ENCODE data around the gene ITGB1BP1. TPM values are rescaled to one million over a fixed set of nuclear protein-coding genes. Genes with fewer than 3 reads are reported as not detected.

ITGB1BP1 gene
- polyA plus RNA-seq, 2 donors, result 47.9 to 48.3 TPM

DNA sequence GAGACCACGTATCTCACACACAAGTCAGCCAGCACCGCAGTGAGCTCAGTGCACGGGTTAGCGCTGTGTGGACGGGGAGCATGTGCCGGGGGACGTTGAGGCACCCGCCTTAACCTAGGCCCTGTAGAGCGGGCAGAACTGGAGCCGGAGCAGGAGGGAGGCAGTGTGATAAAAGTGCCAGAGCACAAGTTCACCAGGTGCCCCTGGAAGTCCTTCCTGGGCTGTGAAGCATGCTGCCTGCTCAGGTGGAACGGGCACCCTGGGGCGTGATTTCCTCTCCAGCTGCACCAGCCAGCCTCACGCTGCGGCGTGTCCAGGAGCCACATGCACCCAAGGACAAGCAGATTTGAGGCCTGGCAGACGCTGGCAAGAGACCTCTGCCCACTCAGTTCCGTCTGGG, 50.3 kb downstream of the ITGB1BP1 start:
- Histone ChIP-seq H3K27me3 (ENCODE audit: control insufficient read depth in 1 of 2, insufficient read depth in 2 of 2, low read length in 2 of 2) (no peaks in the 10 kb centered on the region), H3K4me3 (ENCODE audit: low read depth in 1 of 2, low read length in 2 of 2) (no peak overlapping the region), H3K9me3 (ENCODE audit: control insufficient read depth in 2 of 2, insufficient read depth in 1 of 2, low read depth in 1 of 2, low read length in 1 of 2) (no peaks in the 10 kb centered on the region), H3K27ac (ENCODE audit: low read depth in 2 of 2, low read length in 1 of 2) (no peak overlapping the region), H3K4me1 (ENCODE audit: control insufficient read depth in 2 of 2, insufficient read depth in 2 of 2, low read length in 1 of 2) (no peaks in the 10 kb centered on the region), H3K36me3 (ENCODE audit: control insufficient read depth in 2 of 2, insufficient read depth in 2 of 2, low read length in 1 of 2) (peaks cover 0 to 3% of the 10 kb centered on the region in 2 donors)
- 94 to 95% methylated on average over 17 of the region's 17 CpGs for WGBS, 2 donors

DNA sequence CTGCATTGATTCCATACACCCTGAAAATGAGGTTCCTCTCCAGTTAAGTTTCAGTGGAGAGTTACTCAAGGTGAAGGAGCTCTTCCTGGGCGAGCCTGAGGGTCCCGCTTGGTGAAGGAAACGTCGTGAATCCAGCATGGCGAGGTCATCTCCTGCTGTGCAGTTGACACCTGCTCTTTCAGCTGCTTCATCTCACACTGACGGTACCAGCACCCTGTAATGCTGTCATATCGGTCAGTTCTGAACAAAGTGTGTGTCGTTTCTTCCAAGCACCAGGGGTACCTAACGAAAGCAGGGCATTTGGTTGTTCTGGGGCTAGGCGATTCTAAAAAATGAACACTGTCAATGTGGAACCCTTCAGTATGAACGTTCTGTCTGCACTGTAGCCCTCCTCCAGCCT, 52.6 kb downstream of the ITGB1BP1 start:
- no peaks in the 10 kb centered on the region for H3K9me3 ChIP-seq (ENCODE audit: control insufficient read depth in 2 of 2, insufficient read depth in 1 of 2, low read depth in 1 of 2, low read length in 1 of 2)
- WGBS, 2 donors, result 90 to 91% methylated on average over 11 of the region's 11 CpGs
- H3K27me3 ChIP-seq (ENCODE audit: control insufficient read depth in 1 of 2, insufficient read depth in 2 of 2, low read length in 2 of 2), result no peaks in the 10 kb centered on the region
- H3K27ac ChIP-seq (ENCODE audit: low read depth in 2 of 2, low read length in 1 of 2), result no peak overlapping the region
- H3K36me3 ChIP-seq (ENCODE audit: control insufficient read depth in 2 of 2, insufficient read depth in 2 of 2, low read length in 1 of 2), result peaks cover 0 to 10% of the 10 kb centered on the region in 2 donors
- no peaks in the 10 kb centered on the region for H3K4me1 ChIP-seq (ENCODE audit: control insufficient read depth in 2 of 2, insufficient read depth in 2 of 2, low read length in 1 of 2)
- no peak overlapping the region for H3K4me3 ChIP-seq (ENCODE audit: low read depth in 1 of 2, low read length in 2 of 2)

DNA sequence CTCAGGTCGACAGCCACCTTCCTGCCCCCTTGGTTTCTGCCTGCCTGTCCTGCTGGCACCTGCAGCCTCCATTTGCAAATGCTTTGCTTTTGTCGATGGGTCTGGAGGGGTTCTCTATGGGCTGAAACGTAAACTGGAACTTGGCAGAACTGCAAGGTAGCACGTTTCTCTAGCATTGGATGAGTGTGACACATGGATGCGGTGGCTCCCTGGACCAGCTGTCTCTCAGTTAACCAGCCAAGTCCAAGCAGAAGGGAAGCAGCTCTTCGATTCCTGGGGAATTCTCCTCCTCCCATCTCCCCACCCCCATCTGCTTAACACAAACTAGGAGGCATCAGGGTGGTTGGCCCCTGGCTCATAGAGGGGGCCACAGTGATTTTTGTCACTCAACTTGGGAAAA, 57.3 kb downstream of the ITGB1BP1 start:
- no peak overlapping the region for H3K4me3 ChIP-seq (ENCODE audit: low read depth in 1 of 2, low read length in 2 of 2)
- H3K9me3 ChIP-seq (ENCODE audit: control insufficient read depth in 2 of 2, insufficient read depth in 1 of 2, low read depth in 1 of 2, low read length in 1 of 2), result no peaks in the 10 kb centered on the region
- no peak overlapping the region for H3K27ac ChIP-seq (ENCODE audit: low read depth in 2 of 2, low read length in 1 of 2)
- WGBS, 2 donors, result 81 to 86% methylated on average over 6 of the region's 6 CpGs
- H3K4me1 ChIP-seq (ENCODE audit: control insufficient read depth in 2 of 2, insufficient read depth in 2 of 2, low read length in 1 of 2), result no peaks in the 10 kb centered on the region
- H3K36me3 ChIP-seq (ENCODE audit: control insufficient read depth in 2 of 2, insufficient read depth in 2 of 2, low read length in 1 of 2), result peaks cover 0 to 10% of the 10 kb centered on the region in 2 donors
- no peaks in the 10 kb centered on the region for H3K27me3 ChIP-seq (ENCODE audit: control insufficient read depth in 1 of 2, insufficient read depth in 2 of 2, low read length in 2 of 2)

DNA sequence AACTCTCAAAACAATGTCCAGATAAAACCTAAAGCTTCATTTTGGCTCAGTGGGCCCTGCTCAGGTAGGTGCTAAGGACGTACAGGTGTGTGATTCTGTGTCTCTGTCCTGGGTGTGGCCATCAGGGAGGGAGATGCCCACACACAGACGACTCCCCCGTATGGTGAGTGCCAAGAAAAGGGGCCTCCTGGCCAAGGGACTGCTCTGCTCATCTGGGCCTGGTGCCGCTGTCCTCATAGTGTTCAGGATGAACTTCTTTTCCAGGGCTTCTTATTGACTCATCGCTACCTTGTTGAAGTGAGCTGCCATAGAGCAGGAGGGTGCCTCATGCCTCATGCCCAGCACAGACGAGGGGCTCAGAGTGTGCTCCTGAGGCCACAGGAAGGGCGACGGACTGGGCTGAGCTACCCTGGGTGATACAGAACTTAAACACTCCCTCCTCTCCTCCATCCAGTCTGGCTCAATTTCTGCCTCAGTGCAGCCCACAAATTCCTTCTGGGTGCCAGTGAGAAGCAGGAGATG, 57.8 kb downstream of the ITGB1BP1 start:
- WGBS, 2 donors, result 84 to 85% methylated on average over 8 of the region's 8 CpGs
- Histone ChIP-seq H3K4me1 (ENCODE audit: control insufficient read depth in 2 of 2, insufficient read depth in 2 of 2, low read length in 1 of 2) (no peaks in the 10 kb centered on the region), H3K9me3 (ENCODE audit: control insufficient read depth in 2 of 2, insufficient read depth in 1 of 2, low read depth in 1 of 2, low read length in 1 of 2) (no peaks in the 10 kb centered on the region), H3K27ac (ENCODE audit: low read depth in 2 of 2, low read length in 1 of 2) (no peak overlapping the region), H3K36me3 (ENCODE audit: control insufficient read depth in 2 of 2, insufficient read depth in 2 of 2, low read length in 1 of 2) (peaks cover 0 to 9% of the 10 kb centered on the region in 2 donors), H3K4me3 (ENCODE audit: low read depth in 1 of 2, low read length in 2 of 2) (no peak overlapping the region), H3K27me3 (ENCODE audit: control insufficient read depth in 1 of 2, insufficient read depth in 2 of 2, low read length in 2 of 2) (no peaks in the 10 kb centered on the region)

DNA sequence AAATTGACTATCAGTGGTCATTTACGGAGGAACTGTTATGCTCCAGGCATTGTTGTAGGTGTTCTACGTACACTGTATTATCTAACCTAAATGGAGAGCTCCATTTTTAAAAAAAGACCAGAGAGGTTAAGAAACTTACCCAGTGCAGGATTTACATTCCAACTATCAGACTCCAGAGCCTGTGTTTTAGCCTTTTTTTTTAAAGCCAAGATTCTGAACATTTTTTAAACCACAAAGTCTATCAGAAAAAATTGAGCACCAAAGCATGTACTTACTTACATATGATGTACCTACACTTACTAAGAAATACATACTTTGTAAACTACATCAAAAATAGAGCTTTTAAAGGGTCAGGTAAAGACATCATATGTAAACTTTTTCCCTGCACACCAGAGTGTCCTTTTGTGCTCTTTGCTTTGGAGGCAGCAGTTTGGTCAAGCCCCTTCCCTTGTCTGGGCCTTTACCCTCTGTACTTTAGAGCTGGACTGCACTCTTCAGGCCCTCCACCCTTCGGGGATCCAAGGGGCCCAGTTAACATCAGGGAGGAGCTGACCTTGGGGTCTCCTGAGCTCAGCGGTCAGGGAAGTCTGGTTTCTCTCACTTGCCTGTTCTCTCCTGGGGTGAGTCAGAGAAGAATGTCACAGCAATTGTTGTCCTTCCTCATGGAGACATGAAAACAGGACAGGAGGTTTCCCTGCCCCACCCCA, 58.4 kb downstream of the ITGB1BP1 start:
- H3K9me3 ChIP-seq (ENCODE audit: control insufficient read depth in 2 of 2, insufficient read depth in 1 of 2, low read depth in 1 of 2, low read length in 1 of 2), result no peaks in the 10 kb centered on the region
- H3K4me3 ChIP-seq (ENCODE audit: low read depth in 1 of 2, low read length in 2 of 2), result no peak overlapping the region
- H3K27me3 ChIP-seq (ENCODE audit: control insufficient read depth in 1 of 2, insufficient read depth in 2 of 2, low read length in 2 of 2), result no peaks in the 10 kb centered on the region
- peaks cover 0 to 7% of the 10 kb centered on the region in 2 donors for H3K36me3 ChIP-seq (ENCODE audit: control insufficient read depth in 2 of 2, insufficient read depth in 2 of 2, low read length in 1 of 2)
- WGBS, 2 donors, result 72 to 80% methylated on average over 4 of the region's 4 CpGs
- H3K27ac ChIP-seq (ENCODE audit: low read depth in 2 of 2, low read length in 1 of 2), result no peak overlapping the region
- H3K4me1 ChIP-seq (ENCODE audit: control insufficient read depth in 2 of 2, insufficient read depth in 2 of 2, low read length in 1 of 2), result no peaks in the 10 kb centered on the region

DNA sequence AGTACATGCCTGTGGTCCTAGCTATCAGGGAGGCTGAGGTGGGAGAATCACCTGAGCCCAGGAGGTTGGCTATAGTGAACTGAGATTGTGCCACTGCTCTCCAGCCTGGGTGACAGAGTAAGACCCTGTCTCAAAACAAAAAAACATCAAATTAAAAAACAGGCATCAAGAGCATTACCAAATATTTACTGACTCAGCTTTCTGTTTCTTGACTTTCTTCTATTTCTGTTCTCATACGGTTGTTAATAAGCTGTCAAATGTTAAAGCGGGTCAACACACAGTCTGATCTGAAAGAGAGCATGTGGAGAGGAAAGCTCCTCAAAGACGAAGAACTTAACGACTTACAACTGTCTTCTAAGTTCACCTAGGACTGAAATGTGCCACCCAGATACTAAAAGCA, 59.0 kb downstream of the ITGB1BP1 start:
- Histone ChIP-seq H3K4me1 (ENCODE audit: control insufficient read depth in 2 of 2, insufficient read depth in 2 of 2, low read length in 1 of 2) (no peaks in the 10 kb centered on the region), H3K27me3 (ENCODE audit: control insufficient read depth in 1 of 2, insufficient read depth in 2 of 2, low read length in 2 of 2) (no peaks in the 10 kb centered on the region), H3K27ac (ENCODE audit: low read depth in 2 of 2, low read length in 1 of 2) (no peak overlapping the region), H3K36me3 (ENCODE audit: control insufficient read depth in 2 of 2, insufficient read depth in 2 of 2, low read length in 1 of 2) (peaks cover 0 to 7% of the 10 kb centered on the region in 2 donors), H3K9me3 (ENCODE audit: control insufficient read depth in 2 of 2, insufficient read depth in 1 of 2, low read depth in 1 of 2, low read length in 1 of 2) (no peaks in the 10 kb centered on the region), H3K4me3 (ENCODE audit: low read depth in 1 of 2, low read length in 2 of 2) (no peak overlapping the region)
- WGBS, 2 donors, result 87 to 93% methylated on average over 4 of the region's 4 CpGs

DNA sequence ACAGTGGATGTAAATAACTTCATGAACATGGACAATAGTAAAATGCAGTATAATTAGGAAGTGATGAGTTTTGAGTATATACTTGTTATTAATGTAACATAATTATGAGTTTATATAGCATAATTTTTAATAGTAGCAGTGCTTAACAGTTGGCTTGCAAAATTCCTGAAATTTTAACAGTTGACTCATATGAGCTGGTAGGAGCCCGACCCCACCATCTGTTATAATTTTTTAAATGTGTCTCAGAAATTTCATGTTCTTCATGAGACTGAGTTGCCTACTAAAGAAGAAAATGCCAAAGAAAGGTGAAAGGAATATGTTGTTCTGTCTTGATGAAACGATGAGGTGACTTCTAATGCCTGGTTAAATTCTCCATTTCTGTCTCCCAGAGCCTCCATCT, 62.6 kb downstream of the ITGB1BP1 start:
- Histone ChIP-seq H3K27me3 (ENCODE audit: control insufficient read depth in 1 of 2, insufficient read depth in 2 of 2, low read length in 2 of 2) (no peaks in the 10 kb centered on the region), H3K4me3 (ENCODE audit: low read depth in 1 of 2, low read length in 2 of 2) (no peak overlapping the region), H3K9me3 (ENCODE audit: control insufficient read depth in 2 of 2, insufficient read depth in 1 of 2, low read depth in 1 of 2, low read length in 1 of 2) (no peaks in the 10 kb centered on the region), H3K4me1 (ENCODE audit: control insufficient read depth in 2 of 2, insufficient read depth in 2 of 2, low read length in 1 of 2) (no peaks in the 10 kb centered on the region), H3K27ac (ENCODE audit: low read depth in 2 of 2, low read length in 1 of 2) (no peak overlapping the region), H3K36me3 (ENCODE audit: control insufficient read depth in 2 of 2, insufficient read depth in 2 of 2, low read length in 1 of 2) (peaks cover 0 to 3% of the 10 kb centered on the region in 2 donors)
- WGBS, 2 donors, result 79 to 91% methylated on average over 2 of the region's 2 CpGs

DNA sequence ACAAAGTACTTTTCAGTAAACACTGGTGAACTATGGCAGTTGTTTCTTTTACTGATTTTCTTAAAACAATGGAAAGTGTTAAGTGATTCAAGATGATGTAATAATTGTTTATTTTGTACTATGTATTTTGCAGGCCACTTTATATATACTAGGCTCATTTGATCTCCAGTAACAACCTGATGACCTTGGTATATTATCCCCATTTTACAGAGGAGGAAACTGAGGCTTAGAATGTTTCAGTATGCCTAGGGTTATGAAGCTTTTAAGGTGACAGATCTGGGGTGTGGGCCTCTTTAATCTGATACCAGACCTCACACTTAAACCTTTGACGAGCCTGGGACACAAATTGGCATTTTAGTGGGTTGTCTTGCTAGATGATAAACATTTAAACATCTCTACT, 63.2 kb downstream of the ITGB1BP1 start:
- Histone ChIP-seq H3K4me3 (ENCODE audit: low read depth in 1 of 2, low read length in 2 of 2) (no peak overlapping the region), H3K9me3 (ENCODE audit: control insufficient read depth in 2 of 2, insufficient read depth in 1 of 2, low read depth in 1 of 2, low read length in 1 of 2) (no peaks in the 10 kb centered on the region), H3K4me1 (ENCODE audit: control insufficient read depth in 2 of 2, insufficient read depth in 2 of 2, low read length in 1 of 2) (no peaks in the 10 kb centered on the region), H3K36me3 (ENCODE audit: control insufficient read depth in 2 of 2, insufficient read depth in 2 of 2, low read length in 1 of 2) (peaks cover 0 to 3% of the 10 kb centered on the region in 2 donors), H3K27ac (ENCODE audit: low read depth in 2 of 2, low read length in 1 of 2) (no peak overlapping the region), H3K27me3 (ENCODE audit: control insufficient read depth in 1 of 2, insufficient read depth in 2 of 2, low read length in 2 of 2) (no peaks in the 10 kb centered on the region)
- WGBS, 2 donors, result 94 to 95% methylated on average over 1 of the region's 1 CpG

DNA sequence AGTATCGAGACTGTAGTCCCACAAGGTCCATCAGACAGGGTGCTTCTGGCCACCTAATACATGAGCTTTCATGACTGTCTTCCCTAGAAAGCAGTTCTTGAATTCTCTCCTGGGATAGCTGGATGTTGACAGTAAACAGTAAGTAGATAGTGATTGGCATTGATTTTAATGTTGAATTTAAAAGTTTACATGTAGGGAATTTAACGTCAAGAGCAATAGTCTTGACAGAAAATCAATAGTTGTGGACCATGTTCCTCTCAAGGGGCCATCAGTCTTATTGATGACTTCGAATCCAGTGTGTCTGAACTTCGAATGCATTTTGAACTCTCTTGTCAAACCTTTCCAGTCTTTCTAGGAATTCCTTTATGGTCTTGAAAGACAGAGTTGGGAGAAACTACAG, 63.9 kb downstream of the ITGB1BP1 start:
- Histone ChIP-seq H3K4me1 (ENCODE audit: control insufficient read depth in 2 of 2, insufficient read depth in 2 of 2, low read length in 1 of 2) (no peaks in the 10 kb centered on the region), H3K36me3 (ENCODE audit: control insufficient read depth in 2 of 2, insufficient read depth in 2 of 2, low read length in 1 of 2) (peaks cover 0 to 3% of the 10 kb centered on the region in 2 donors), H3K9me3 (ENCODE audit: control insufficient read depth in 2 of 2, insufficient read depth in 1 of 2, low read depth in 1 of 2, low read length in 1 of 2) (no peaks in the 10 kb centered on the region), H3K27me3 (ENCODE audit: control insufficient read depth in 1 of 2, insufficient read depth in 2 of 2, low read length in 2 of 2) (no peaks in the 10 kb centered on the region), H3K4me3 (ENCODE audit: low read depth in 1 of 2, low read length in 2 of 2) (no peak overlapping the region), H3K27ac (ENCODE audit: low read depth in 2 of 2, low read length in 1 of 2) (no peak overlapping the region)
- WGBS, 2 donors, result 87 to 90% methylated on average over 4 of the region's 4 CpGs

DNA sequence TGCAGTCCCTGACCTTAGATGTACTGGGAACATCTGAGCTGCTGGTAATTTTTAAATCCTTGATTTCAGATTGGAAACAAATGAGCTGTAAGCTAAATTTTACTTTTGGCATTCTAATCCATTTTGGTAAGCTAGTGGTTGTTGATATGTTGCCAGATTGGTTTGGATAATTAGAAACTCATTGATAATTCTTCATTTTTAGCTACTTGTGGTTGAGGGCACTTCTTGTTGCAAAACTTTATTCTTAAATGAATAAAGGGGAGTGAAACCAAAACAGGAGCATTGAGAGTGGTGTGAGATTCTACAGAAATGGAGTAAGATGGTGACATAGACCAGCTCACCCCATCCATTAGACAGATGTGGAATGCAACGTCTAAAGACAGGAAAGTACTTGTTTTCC, 64.5 kb downstream of the ITGB1BP1 start:
- no peaks in the 10 kb centered on the region for H3K27me3 ChIP-seq (ENCODE audit: control insufficient read depth in 1 of 2, insufficient read depth in 2 of 2, low read length in 2 of 2)
- 56 to 65% methylated on average over 1 of the region's 1 CpG for WGBS, 2 donors
- H3K27ac ChIP-seq (ENCODE audit: low read depth in 2 of 2, low read length in 1 of 2), result no peak overlapping the region
- no peaks in the 10 kb centered on the region for H3K9me3 ChIP-seq (ENCODE audit: control insufficient read depth in 2 of 2, insufficient read depth in 1 of 2, low read depth in 1 of 2, low read length in 1 of 2)
- H3K36me3 ChIP-seq (ENCODE audit: control insufficient read depth in 2 of 2, insufficient read depth in 2 of 2, low read length in 1 of 2), result peaks cover 0 to 3% of the 10 kb centered on the region in 2 donors
- no peaks in the 10 kb centered on the region for H3K4me1 ChIP-seq (ENCODE audit: control insufficient read depth in 2 of 2, insufficient read depth in 2 of 2, low read length in 1 of 2)
- no peak overlapping the region for H3K4me3 ChIP-seq (ENCODE audit: low read depth in 1 of 2, low read length in 2 of 2)

All from esophagus (tissue), 2 donors.